Activated B cell treated with CpG ODN at 0.5 μM for 24 hours (primary cell): ENCODE results near the gene KIAA1671. TPM values are rescaled to one million over a fixed set of nuclear protein-coding genes. Genes with fewer than 3 reads are reported as not detected.

Experiments used
- ATAC-seq: fragments of 200-7000 bp; cut with Tn5 transposase; one replicate; pipeline ENCODE4 v1.10.0; 2021; ENCODE audit warnings: low read depth, mild to moderate bottlenecking, moderate library complexity
- CTCF ChIA-PET: fragments of 350-600 bp; sonication (Branson Sonifier 250); formaldehyde crosslinking; loops from one replicate; lab custom pipeline; 2021; ENCODE audit warnings: antibody characterized with exemption; lab: Charles Lee
- POLR2A ChIA-PET: fragments of 350-600 bp; sonication (Branson Sonifier 250); formaldehyde crosslinking; loops from one replicate; lab custom pipeline; 2021; ENCODE audit warnings: antibody characterized with exemption; lab: Charles Lee
- DNase-seq: peaks from one replicate; pipeline ENCODE4 v3.0.0; 2022
- H3K27ac Mint-ChIP-seq: one replicate; pipeline ENCODE4 v1.8.0; 2020; ENCODE audit warnings: mixed read lengths
- H3K27me3 Mint-ChIP-seq: one replicate; pipeline ENCODE4 v1.8.0; 2021; ENCODE audit warnings: mixed read lengths
- H3K36me3 Mint-ChIP-seq: one replicate; pipeline ENCODE4 v1.8.0; 2021; ENCODE audit warnings: low read depth, mixed read lengths
- H3K4me1 Mint-ChIP-seq: one replicate; pipeline ENCODE4 v1.8.0; 2021; ENCODE audit warnings: mixed read lengths
- H3K4me3 Mint-ChIP-seq: one replicate; pipeline ENCODE4 v1.8.0; 2020; ENCODE audit warnings: mild to moderate bottlenecking, mixed read lengths
- H3K9me3 Mint-ChIP-seq: one replicate; pipeline ENCODE4 v1.8.0; 2020; ENCODE audit warnings: mixed read lengths
- intact Hi-C: fragments of 100-400 bp; cut with micrococcal nuclease; formaldehyde crosslinking; loops from one replicate; pipeline ENCODE4 v1.15.1; 2024
- total RNA-seq: library from RNA; stranded (reverse); gene quantifications from 2 replicates; pipeline ENCODE4 v1.2.3, GENCODE V29; 2022
- TF ChIP-seq, protein P1 (sequence below): fragments of 200-600 bp; IDR thresholded peaks from one replicate; pipeline ENCODE4 v1.8.0; 2022; ENCODE audit warnings: antibody characterized with exemption, mild to moderate bottlenecking

KIAA1671 gene
- total RNA-seq, 1 donor from 2014 or later, result 0.04 TPM

- no peak for ATAC-seq
- DNase-seq, result no peak
- no peaks in the 10 kb centered on the region for H3K36me3 Mint-ChIP-seq
- intact Hi-C loops, result no loop called here
- CTCF ChIA-PET, result no interaction called here
- H3K27me3 Mint-ChIP-seq, result peaks cover 11% of the 10 kb centered on the region
- no peaks in the 10 kb centered on the region for H3K4me1 Mint-ChIP-seq
- H3K9me3 Mint-ChIP-seq, result no peaks in the 10 kb centered on the region
- H3K4me3 Mint-ChIP-seq, result no peak overlapping the region
- POLR2A ChIA-PET, result no interaction called here
- no peak overlapping the region for H3K27ac Mint-ChIP-seq
- TF ChIP-seq, protein P1, sequence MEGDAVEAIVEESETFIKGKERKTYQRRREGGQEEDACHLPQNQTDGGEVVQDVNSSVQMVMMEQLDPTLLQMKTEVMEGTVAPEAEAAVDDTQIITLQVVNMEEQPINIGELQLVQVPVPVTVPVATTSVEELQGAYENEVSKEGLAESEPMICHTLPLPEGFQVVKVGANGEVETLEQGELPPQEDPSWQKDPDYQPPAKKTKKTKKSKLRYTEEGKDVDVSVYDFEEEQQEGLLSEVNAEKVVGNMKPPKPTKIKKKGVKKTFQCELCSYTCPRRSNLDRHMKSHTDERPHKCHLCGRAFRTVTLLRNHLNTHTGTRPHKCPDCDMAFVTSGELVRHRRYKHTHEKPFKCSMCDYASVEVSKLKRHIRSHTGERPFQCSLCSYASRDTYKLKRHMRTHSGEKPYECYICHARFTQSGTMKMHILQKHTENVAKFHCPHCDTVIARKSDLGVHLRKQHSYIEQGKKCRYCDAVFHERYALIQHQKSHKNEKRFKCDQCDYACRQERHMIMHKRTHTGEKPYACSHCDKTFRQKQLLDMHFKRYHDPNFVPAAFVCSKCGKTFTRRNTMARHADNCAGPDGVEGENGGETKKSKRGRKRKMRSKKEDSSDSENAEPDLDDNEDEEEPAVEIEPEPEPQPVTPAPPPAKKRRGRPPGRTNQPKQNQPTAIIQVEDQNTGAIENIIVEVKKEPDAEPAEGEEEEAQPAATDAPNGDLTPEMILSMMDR, result no peak
These were observed 69.6 kb downstream of the KIAA1671 start for GRCh38 chr22:25021976-25022711.

- Mint-ChIP-seq H3K27me3 (peaks cover 11% of the 10 kb centered on the region), H3K9me3 (no peaks in the 10 kb centered on the region), H3K4me1 (no peaks in the 10 kb centered on the region), H3K27ac (no peak overlapping the region), H3K4me3 (no peak overlapping the region), H3K36me3 (no peaks in the 10 kb centered on the region)
- TF ChIP-seq, protein P1, result no peak
- ATAC-seq (no peak), DNase-seq (no peak)
- POLR2A ChIA-PET, result no interaction called here
- CTCF ChIA-PET, result no interaction called here
- intact Hi-C loops, result no loop called here
These were observed 71.4 kb downstream of the KIAA1671 start for GRCh38 chr22:25023879-25024278.

- no peak for DNase-seq
- POLR2A ChIA-PET, result no interaction called here
- Mint-ChIP-seq H3K4me1 (no peaks in the 10 kb centered on the region), H3K36me3 (no peaks in the 10 kb centered on the region), H3K4me3 (no peak overlapping the region), H3K27me3 (peaks cover 10% of the 10 kb centered on the region), H3K27ac (no peak overlapping the region), H3K9me3 (no peaks in the 10 kb centered on the region)
- ATAC-seq, result no peak
- intact Hi-C loops, result no loop called here
- TF ChIP-seq, protein P1, result no peak
- CTCF ChIA-PET, result no interaction called here
These were observed 72.4 kb downstream of the KIAA1671 start for GRCh38 chr22:25024895-25025294.

DNA sequence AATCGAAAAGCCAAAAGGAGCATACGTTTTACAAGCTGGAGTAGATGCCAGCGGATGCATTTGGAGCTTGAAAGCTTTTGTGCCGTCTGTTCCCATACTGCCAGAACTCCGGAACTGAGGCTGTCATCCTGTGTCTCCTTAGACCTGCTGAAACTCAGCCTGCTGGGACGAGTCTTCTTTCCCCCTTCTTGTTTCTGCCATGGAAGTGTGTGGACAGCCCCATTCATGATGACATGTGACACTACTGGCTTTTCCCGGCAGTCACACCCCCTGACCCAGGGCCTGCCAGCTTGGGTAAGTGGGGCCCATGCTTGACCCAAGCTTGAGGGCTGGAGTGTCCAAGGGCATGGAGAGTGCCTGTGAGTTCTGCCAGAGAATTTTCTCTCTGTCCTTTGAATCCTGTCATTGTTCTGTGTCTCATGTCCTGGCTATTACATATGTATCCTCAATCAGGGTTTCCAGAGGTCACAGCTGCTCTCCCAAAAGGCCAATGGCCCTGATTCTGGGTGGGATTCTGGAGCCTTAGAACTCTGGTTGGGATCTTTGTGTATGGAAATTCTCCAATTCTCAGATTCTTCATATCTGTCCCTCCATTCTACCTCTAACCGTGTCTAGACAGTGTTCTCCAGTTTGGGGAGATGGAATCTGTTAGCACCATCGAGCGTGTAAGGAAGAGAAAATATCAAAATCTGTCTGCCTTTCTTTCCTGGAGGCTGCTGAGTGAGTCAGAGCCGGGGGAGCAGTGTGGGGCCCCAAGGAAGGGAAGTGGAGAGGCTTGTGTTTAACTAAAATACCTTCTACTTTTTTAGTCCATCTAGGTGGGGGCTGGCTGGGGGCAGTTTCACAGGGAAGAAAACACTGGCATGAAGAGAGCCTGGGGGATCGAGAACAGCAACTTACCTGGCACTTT lies 73.2 kb downstream of the KIAA1671 start:
- Mint-ChIP-seq H3K27ac (no peak overlapping the region), H3K9me3 (no peaks in the 10 kb centered on the region), H3K36me3 (no peaks in the 10 kb centered on the region), H3K4me3 (no peak overlapping the region), H3K4me1 (no peaks in the 10 kb centered on the region), H3K27me3 (peaks cover 5% of the 10 kb centered on the region)
- ChIA-PET CTCF (no interaction called here), POLR2A (no interaction called here)
- TF ChIP-seq, protein P1, result no peak
- ATAC-seq (no peak), DNase-seq (no peak)
- intact Hi-C loops, result no loop called here
